ENCODE data around the gene MCC.

MCC gene

DNA sequence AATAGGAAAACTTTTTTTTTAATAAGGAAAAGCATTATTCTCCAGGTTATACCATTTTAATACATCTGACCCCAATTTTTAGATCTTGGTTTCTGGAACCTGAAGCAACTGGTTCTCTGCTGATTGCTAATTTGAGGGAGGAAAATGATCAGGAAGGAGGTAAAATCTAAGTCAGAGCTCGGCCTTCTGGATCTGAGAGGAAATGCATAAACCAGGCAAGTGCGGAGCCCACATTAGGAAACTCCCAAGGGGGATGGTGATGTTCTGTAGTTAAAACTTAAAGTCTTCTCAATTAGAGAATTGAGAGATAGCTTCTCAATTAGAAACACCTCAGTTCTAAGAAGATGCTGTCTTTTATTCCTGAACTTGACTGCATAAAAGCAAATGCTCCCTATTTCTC lies 167.0 kb downstream of the MCC start:
- no peak overlapping the region for H3K4me3 ChIP-seq (ENCODE audit: low read depth, low read length)
- TF ChIP-seq, protein P1, sequence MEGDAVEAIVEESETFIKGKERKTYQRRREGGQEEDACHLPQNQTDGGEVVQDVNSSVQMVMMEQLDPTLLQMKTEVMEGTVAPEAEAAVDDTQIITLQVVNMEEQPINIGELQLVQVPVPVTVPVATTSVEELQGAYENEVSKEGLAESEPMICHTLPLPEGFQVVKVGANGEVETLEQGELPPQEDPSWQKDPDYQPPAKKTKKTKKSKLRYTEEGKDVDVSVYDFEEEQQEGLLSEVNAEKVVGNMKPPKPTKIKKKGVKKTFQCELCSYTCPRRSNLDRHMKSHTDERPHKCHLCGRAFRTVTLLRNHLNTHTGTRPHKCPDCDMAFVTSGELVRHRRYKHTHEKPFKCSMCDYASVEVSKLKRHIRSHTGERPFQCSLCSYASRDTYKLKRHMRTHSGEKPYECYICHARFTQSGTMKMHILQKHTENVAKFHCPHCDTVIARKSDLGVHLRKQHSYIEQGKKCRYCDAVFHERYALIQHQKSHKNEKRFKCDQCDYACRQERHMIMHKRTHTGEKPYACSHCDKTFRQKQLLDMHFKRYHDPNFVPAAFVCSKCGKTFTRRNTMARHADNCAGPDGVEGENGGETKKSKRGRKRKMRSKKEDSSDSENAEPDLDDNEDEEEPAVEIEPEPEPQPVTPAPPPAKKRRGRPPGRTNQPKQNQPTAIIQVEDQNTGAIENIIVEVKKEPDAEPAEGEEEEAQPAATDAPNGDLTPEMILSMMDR (IDR thresholded peaks at IDR 0.05; ENCODE audit: low read depth, low read length, missing control alignments) = no peak
- in situ Hi-C loops (cut with HindIII; ENCODE audit: low sequenced_read_pairs) = no loop called here

GRCh38 chr5:113320273-113320780 lies 167.9 kb downstream of the MCC start:
- in situ Hi-C loops (cut with HindIII; ENCODE audit: low sequenced_read_pairs) = no loop called here
- H3K4me3 ChIP-seq (ENCODE audit: low read depth, low read length) = no peak overlapping the region
- DNase-seq (ENCODE audit: low read depth) = no peak
- TF ChIP-seq, protein P1 (IDR thresholded peaks at IDR 0.05; ENCODE audit: low read depth, low read length, missing control alignments) = no peak

More for the DNA sequence above, 167.0 kb downstream of the MCC start:
- DNase-seq (ENCODE audit: low read depth) = no peak

GRCh38 chr5:113319256-113320053 lies 168.8 kb downstream of the MCC start:
- TF ChIP-seq, protein P1 (IDR thresholded peaks at IDR 0.05; ENCODE audit: low read depth, low read length, missing control alignments) = no peak

DNA sequence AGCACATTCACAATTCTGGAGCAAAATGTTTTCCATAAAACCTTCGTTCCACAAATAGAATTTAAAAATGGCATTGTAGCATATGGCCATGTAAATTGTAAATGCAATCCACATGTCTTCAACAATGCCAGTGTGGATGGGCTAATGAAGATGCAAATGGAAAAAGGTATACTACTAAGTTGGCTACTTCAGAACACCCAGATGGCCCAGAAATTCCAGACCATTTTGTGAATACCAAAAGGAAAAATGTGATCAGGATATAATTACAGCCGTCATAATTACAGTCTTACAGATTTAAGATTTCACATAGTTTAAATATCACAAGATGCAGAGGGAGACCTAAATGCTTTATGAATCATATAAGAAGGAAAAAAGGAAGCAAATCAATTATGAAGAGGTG lies 170.6 kb downstream of the MCC start:
- TF ChIP-seq, protein P1 (IDR thresholded peaks at IDR 0.05; ENCODE audit: low read depth, low read length, missing control alignments) = no peak
- H3K4me3 ChIP-seq (ENCODE audit: low read depth, low read length) = no peak overlapping the region
- in situ Hi-C loops (cut with HindIII; ENCODE audit: low sequenced_read_pairs) = no loop called here
- no peak for DNase-seq (ENCODE audit: low read depth)

More at GRCh38 chr5:113319256-113320053, 168.8 kb downstream of the MCC start:
- DNase-seq (ENCODE audit: low read depth) = no peak
- in situ Hi-C loops (cut with HindIII; ENCODE audit: low sequenced_read_pairs) = no loop called here
- no peak overlapping the region for H3K4me3 ChIP-seq (ENCODE audit: low read depth, low read length)

DNA sequence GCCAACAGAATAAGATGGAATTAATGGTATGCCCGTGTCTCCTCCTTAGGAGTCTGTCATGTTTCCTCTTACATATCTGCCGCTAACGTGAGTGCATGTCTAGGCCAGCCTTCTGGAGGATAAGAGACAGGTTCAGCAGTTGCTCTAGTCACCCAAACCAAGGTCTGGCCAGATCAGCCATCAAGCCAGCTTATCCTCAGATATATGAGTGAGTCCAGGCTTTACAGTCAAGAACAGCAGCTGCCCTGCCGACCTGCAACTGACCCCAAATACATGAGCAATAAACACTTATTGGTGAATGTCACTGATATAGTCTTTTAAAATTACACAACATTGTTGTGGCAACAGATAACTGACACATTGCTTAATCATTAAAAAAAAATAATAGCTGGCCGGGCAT lies 177.0 kb downstream of the MCC start:
- in situ Hi-C loops (cut with HindIII; ENCODE audit: low sequenced_read_pairs) = no loop called here
- no peak for DNase-seq (ENCODE audit: low read depth)
- TF ChIP-seq, protein P1 (IDR thresholded peaks at IDR 0.05; ENCODE audit: low read depth, low read length, missing control alignments) = no peak
- no peak overlapping the region for H3K4me3 ChIP-seq (ENCODE audit: low read depth, low read length)

GRCh38 chr5:113302120-113302519 lies 186.1 kb downstream of the MCC start:
- no peak for DNase-seq (ENCODE audit: low read depth)
- in situ Hi-C loops (cut with HindIII; ENCODE audit: low sequenced_read_pairs) = no loop called here
- H3K4me3 ChIP-seq (ENCODE audit: low read depth, low read length) = no peak overlapping the region
- TF ChIP-seq, protein P1 (IDR thresholded peaks at IDR 0.05; ENCODE audit: low read depth, low read length, missing control alignments) = no peak

Data from astrocyte of the cerebellum (primary cell).